Keratinocyte (primary cell): ENCODE measurements around the gene IGFL2. TPM values are rescaled to one million over a fixed set of nuclear protein-coding genes. Genes with fewer than 3 reads are reported as not detected.

ENCODE experiments used
- DNase-seq: peaks from one replicate; pipeline ENCODE4 v3.0.0-alpha.2; 2011; ENCODE audit warnings: low read depth, missing footprints, low spot score
- FAIRE-seq: peaks from 2 replicates; lab custom pipeline; 2011; peaks lifted over from hg19 to GRCh38; lab: Jason Lieb, UNC
- H2AFZ ChIP-seq: 2 replicates; pipeline ENCODE4 v1.6.0; 2012; ENCODE audit warnings: low read length, control low read depth, inconsistent platforms; ENCODE audit not compliant: control insufficient read depth
- H3K27ac ChIP-seq: 2 replicates; pipeline ENCODE4 v1.5.1; 2011; ENCODE audit warnings: low read length; ENCODE audit not compliant: control insufficient read depth, insufficient read depth
- H3K27me3 ChIP-seq: 3 replicates; pipeline ENCODE4 v1.6.0; 2011; ENCODE audit warnings: low read length; ENCODE audit not compliant: control insufficient read depth, insufficient read depth; ENCODE audit errors: extremely low read depth
- H3K36me3 ChIP-seq, 2 experiments: 2 replicates in 1 of 2; 3 replicates in 1 of 2; pipeline ENCODE4 v1.5.1; 2011; ENCODE audit warnings: low read length in 2 of 2, mild to moderate bottlenecking in 1 of 2; ENCODE audit not compliant: control insufficient read depth in 2 of 2, insufficient read depth in 2 of 2; ENCODE audit errors: extremely low read depth in 1 of 2
- H3K4me1 ChIP-seq: 3 replicates; pipeline ENCODE4 v1.5.1; 2011; ENCODE audit warnings: low read length; ENCODE audit not compliant: control insufficient read depth, insufficient read depth; ENCODE audit errors: extremely low read depth
- H3K4me2 ChIP-seq: 3 replicates; pipeline ENCODE4 v1.6.0; 2011; ENCODE audit warnings: low read depth, low read length; ENCODE audit not compliant: control insufficient read depth, insufficient read depth; ENCODE audit errors: extremely low read depth
- H3K4me3 ChIP-seq, 3 experiments: fragments of 200-600 bp in 1 of 3; sonication (generic) in 1 of 3; 2 replicates in 2 of 3; 3 replicates in 1 of 3; pipeline ENCODE4 v1.5.1; 2011 to 2016; ENCODE audit warnings: low read length in 3 of 3, mild to moderate bottlenecking in 3 of 3, control low read depth in 2 of 3, inconsistent platforms in 1 of 3, low read depth in 1 of 3, mixed read lengths in 1 of 3, mixed run types in 1 of 3, moderate library complexity in 1 of 3; ENCODE audit not compliant: control insufficient read depth in 2 of 3, insufficient read depth in 2 of 3; ENCODE audit errors: extremely low read depth in 1 of 3
- H3K79me2 ChIP-seq: 2 replicates; pipeline ENCODE4 v1.6.0; 2012; ENCODE audit warnings: low read length; ENCODE audit not compliant: control insufficient read depth, insufficient read depth
- H3K9ac ChIP-seq: 3 replicates; pipeline ENCODE4 v1.6.0; 2011; ENCODE audit warnings: low read length; ENCODE audit not compliant: control insufficient read depth, insufficient read depth; ENCODE audit errors: extremely low read depth
- H3K9me1 ChIP-seq: 3 replicates; pipeline ENCODE4 v1.6.0; 2011; ENCODE audit warnings: low read length; ENCODE audit not compliant: control insufficient read depth, insufficient read depth; ENCODE audit errors: extremely low read depth
- H3K9me3 ChIP-seq: 2 replicates; pipeline ENCODE4 v1.5.1; 2012; ENCODE audit warnings: low read depth, low read length; ENCODE audit not compliant: control insufficient read depth
- H4K20me1 ChIP-seq: 3 replicates; pipeline ENCODE4 v1.6.0; 2011; ENCODE audit warnings: low read length; ENCODE audit not compliant: control insufficient read depth, insufficient read depth; ENCODE audit errors: extremely low read depth
- EZH2 ChIP-seq: IDR thresholded peaks from one replicate; pipeline ENCODE4 v1.6.1; 2012; ENCODE audit warnings: inconsistent platforms, mild to moderate bottlenecking, low read length, moderate library complexity
- dilution Hi-C: fragments of 300-500 bp; cut with MboI; formaldehyde crosslinking; loops from one replicate; pipeline ENCODE4 v1.7.0; 2020; ENCODE audit warnings: low sequenced_read_pairs; ENCODE audit not compliant: extremely low pct_ligation_motif_present
- polyA plus RNA-seq, 5 experiments: library from polyadenylated mRNA; depleted of rRNA in 3 of 5; stranded (reverse) in 3 of 5; stranded (forward) in 1 of 5; unstranded in 1 of 5; fragments of >200 nt; gene quantifications; 1 replicate in 1 of 5; 2 replicates in 3 of 5; 3 replicates in 1 of 5; pipeline versions ENCODE4 v1.2.1 to v1.2.3, GENCODE V29; 2011 to 2012; ENCODE audit warnings: missing spikeins in 2 of 5, low read depth in 1 of 5, low replicate concordance in 1 of 5
- TF ChIP-seq, protein P1 (sequence below), 3 experiments: IDR thresholded peaks in 1 of 3; conservative IDR thresholded peaks in 1 of 3; optimal IDR thresholded peaks in 1 of 3; 2 replicates in 2 of 3; 3 replicates in 1 of 3; pipeline versions ENCODE3 to v1.5.1; 2011; ENCODE audit warnings: low read length in 3 of 3, mild to moderate bottlenecking in 3 of 3, moderate library complexity in 2 of 3, control low read depth in 1 of 3, inconsistent platforms in 1 of 3; ENCODE audit not compliant: insufficient read depth in 2 of 3; ENCODE audit errors: extremely low read depth in 1 of 3

IGFL2 gene
- polyA plus RNA-seq, 1 donor (not counting 4 experiments of a cell fraction or from before 2014, with no cell fraction given): 7.1 TPM

DNA sequence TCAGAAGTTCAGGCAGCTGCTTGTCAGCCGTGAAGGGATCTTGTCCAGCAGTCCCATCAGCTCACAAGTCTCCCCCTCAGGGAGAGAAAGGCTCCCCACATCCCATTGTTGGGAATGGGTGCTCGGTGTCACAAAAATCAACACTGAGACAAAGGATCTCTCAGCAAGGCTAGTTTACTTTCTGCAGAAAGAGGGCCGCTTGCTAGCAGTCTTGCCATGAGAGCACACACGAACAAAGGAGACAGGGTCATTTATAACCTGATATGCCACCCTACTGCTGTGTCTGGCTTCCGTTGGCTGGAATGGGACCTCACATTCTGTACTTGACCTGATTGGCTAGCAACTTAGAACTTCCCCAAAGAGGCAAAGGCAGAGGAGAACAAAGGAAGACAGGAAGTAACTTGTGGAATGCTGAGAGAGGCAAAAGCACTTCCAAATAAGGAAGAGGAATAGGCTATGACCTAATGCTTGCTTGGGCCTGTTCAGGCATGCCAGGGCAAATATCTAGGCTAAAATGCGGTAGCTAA is 14.9 kb upstream of the IGFL2 start:
- Histone ChIP-seq H3K4me3 (peak overlapping the region; percentile 27 to 51 (median 48)), H3K36me3 (no peaks in the 10 kb centered on the region), H4K20me1 (no peaks in the 10 kb centered on the region), H3K4me2 (peak overlapping the region; percentile 89), H3K9me1 (no peaks in the 10 kb centered on the region), H3K27ac (peak overlapping the region; percentile 75), H3K4me1 (peaks cover 20% of the 10 kb centered on the region), H3K27me3 (no peaks in the 10 kb centered on the region), H3K9me3 (no peaks in the 10 kb centered on the region), H2AFZ (peak overlapping the region; percentile 68), H3K79me2 (no peaks in the 10 kb centered on the region), H3K9ac (peak overlapping the region; percentile 54)
- FAIRE-seq (peak; percentile 91), DNase-seq (peak; percentile 89)
- TF ChIP-seq, protein P1, sequence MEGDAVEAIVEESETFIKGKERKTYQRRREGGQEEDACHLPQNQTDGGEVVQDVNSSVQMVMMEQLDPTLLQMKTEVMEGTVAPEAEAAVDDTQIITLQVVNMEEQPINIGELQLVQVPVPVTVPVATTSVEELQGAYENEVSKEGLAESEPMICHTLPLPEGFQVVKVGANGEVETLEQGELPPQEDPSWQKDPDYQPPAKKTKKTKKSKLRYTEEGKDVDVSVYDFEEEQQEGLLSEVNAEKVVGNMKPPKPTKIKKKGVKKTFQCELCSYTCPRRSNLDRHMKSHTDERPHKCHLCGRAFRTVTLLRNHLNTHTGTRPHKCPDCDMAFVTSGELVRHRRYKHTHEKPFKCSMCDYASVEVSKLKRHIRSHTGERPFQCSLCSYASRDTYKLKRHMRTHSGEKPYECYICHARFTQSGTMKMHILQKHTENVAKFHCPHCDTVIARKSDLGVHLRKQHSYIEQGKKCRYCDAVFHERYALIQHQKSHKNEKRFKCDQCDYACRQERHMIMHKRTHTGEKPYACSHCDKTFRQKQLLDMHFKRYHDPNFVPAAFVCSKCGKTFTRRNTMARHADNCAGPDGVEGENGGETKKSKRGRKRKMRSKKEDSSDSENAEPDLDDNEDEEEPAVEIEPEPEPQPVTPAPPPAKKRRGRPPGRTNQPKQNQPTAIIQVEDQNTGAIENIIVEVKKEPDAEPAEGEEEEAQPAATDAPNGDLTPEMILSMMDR (optimal IDR thresholded peaks at IDR 0.05 in 1 of 3, IDR thresholded peaks at IDR 0.05 in 1 of 3, conservative IDR thresholded peaks at IDR 0.05 in 1 of 3; ENCODE audit: extremely low read depth in 1 of 3, insufficient read depth in 2 of 3, low read length in 3 of 3): no peak
- no peak for TF ChIP-seq EZH2
- dilution Hi-C loops: no loop called here

DNA sequence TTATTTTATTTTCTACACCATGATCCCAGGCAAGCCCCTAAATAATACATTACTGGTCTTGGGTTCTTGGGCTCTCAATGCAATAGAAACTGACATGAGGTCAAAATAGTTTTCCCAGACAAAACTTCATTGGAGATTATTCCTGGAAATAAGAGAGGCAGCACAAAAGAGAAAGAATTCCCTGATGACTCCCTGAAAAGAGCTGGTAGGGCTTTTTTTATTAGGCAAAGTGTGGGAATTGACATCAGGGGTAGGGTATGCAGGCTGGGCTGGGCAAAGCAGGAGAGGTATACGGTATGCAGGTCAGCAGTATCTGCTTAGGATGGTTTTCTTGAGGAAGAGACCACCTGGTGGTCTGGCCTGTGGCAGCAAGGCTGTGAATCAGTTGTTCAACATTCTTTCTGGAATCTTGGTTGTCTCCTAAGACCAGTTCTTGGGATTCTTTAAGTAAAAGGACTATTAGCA is 14.2 kb upstream of the IGFL2 start:
- H3K27me3 ChIP-seq: no peaks in the 10 kb centered on the region
- H3K36me3 ChIP-seq: no peaks in the 10 kb centered on the region
- H3K4me3 ChIP-seq: no peak overlapping the region
- peaks cover 20% of the 10 kb centered on the region for H3K4me1 ChIP-seq
- H3K27ac ChIP-seq: peak overlapping the region; percentile 75
- no peaks in the 10 kb centered on the region for H4K20me1 ChIP-seq
- peak; percentile 55 for FAIRE-seq
- no peak overlapping the region for H2AFZ ChIP-seq
- no peaks in the 10 kb centered on the region for H3K9me3 ChIP-seq
- H3K79me2 ChIP-seq: no peaks in the 10 kb centered on the region
- dilution Hi-C loops: no loop called here
- no peak for DNase-seq
- H3K4me2 ChIP-seq: peak overlapping the region; percentile 29
- no peak overlapping the region for H3K9ac ChIP-seq
- no peak for TF ChIP-seq EZH2
- TF ChIP-seq, protein P1 (optimal IDR thresholded peaks at IDR 0.05 in 1 of 3, IDR thresholded peaks at IDR 0.05 in 1 of 3, conservative IDR thresholded peaks at IDR 0.05 in 1 of 3; ENCODE audit: extremely low read depth in 1 of 3, insufficient read depth in 2 of 3, low read length in 3 of 3): no peak
- no peaks in the 10 kb centered on the region for H3K9me1 ChIP-seq
